NCI-H1417 treated with DMSO at 0.1 percent for 48 hours (cell line): Measurements from ENCODE around the gene DUSP5.

ENCODE experiments used
- DNase-seq: peaks from one replicate; lab custom pipeline; 2025; lab: John Stamatoyannopoulos, UW

The DUSP5 gene

DNA sequence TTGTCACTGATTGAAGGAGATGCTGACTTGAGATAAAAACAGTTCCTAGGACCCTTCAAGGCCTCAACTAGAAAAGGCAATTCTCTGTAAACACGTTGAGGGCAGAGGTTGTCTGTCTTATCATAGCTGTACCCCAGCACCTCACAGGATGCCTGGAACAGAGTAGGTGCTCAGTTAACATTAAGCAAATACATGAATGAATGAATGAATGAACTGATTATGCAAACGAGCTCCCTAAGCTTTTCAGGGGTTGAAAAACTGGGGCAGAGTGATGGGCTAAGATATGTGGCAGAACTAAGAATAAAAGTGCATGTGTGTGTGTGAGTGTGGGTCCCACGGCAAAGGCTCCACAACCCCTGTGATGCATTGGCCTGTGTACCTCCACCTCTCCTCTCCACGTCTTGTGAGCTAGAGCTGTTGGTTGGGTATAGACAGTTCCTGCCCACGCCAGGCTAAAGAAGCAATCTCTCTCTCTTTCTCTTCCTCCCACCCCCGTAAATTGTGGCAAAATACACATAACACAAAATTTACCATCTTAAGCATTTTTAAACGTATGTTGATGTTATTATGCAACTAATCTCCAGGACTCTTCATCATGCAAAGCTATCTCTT is 48.9 kb downstream of the DUSP5 start:
- DNase-seq = no peak

GRCh38 chr10:110547139-110547761 is 49.5 kb downstream of the DUSP5 start:
- DNase-seq = no peak

- DNase-seq = no peak
These were observed 50.3 kb downstream of the DUSP5 start for GRCh38 chr10:110548002-110548401.

DNA sequence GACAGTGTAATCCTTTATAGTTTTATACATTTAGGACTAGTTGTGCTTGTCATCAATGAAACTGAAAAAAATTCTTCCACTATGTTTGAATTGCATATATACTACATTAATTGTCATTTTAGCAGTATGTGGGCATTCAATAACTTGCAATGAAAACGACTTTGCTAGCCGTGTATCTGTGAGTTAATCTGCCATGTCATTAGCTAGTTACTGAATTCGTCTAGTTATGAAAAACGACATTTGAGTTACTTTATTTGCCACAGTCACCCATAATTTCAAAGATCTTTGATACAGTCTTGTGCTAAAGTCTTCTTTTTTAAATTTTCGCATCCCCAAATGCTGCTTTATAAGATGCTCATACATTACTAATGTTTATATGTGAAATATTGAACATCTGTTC is 51.5 kb downstream of the DUSP5 start:
- no peak for DNase-seq

DNA sequence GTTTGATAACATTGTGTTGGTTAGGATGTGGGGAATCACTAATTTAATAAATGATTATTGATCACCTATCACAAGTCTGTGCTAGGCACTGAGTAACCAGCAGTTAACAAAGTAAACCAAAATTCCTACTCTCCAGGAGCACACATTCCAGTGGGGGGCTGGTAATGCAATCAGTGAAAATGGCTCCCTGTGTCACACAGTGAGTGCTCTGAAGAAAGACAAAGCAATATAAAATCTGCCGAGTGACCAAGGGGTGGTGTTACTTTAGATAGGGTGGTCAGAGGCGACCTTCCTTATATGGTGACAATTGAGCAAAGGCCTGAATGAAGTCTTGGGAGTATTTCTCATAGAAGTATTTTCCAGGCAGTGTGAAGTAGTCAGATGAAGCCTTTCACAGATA is 56.2 kb downstream of the DUSP5 start:
- DNase-seq = no peak

DNA sequence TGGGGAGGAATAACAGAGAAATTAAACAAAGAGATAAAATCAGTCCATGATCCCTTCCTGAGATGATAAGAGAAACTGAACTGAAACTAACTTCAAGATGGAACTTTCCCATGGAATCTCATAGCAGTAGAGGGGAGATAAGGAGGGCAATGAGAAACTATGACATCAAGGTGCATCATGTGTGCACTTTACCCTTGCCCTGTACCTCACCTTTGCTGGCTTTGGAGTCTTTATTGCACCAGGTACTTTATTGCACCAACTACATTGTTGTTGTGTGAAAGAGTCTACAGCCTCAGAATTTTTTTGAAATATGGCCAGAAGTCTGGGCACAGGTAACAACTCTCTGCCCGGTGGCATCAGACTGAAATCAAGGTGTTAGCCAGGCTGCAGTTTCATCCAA is 58.6 kb downstream of the DUSP5 start:
- DNase-seq = no peak

DNA sequence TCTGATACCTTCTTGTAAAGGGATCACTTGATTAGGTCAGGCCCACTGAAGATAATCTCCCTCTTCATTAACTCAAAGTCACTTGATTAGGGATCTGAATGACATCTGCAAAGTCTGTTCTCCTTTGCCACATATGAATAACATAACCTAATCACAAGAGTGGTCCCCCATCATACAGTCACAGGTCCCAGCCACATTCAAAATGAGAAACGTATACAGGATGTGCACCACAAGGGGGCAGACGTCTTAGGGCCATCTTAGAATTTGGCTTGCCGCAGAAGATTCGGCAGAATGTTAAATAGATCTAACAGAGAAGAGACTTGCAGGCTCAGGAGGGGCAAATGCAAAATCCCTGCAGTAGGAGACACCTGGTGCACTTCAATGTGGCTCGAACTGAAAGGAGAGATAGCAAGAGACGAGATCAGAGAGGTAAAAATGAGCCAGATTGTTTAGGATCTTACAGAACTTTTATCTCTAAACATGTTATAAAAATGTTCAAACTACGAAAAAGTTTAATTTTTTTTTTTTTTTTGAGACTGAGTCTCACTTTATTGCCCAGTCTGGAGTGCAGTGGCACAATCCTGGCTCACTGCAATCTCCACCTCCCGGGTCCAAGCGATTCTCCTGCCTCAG is 59.4 kb downstream of the DUSP5 start:
- no peak for DNase-seq

GRCh38 chr10:110558041-110558440 is 60.3 kb downstream of the DUSP5 start:
- no peak for DNase-seq

DNA sequence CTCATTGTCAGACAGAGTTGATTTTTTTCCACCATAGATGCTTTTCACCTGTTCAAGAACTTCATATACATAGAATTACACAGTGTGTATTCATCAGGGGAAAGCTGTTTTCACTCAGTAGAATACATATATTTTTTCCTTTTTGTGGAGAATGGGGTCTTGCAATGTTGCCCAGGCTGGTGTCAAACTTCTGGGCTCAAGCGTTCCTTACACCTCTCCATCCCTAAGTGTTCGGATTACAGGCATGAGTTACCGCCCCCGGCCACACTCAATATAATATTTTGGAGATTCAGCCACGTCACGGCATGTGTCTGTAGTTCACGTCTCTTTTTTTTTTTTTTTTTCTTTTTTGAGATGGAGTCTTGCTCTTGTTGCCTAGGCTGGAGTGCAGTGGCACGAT is 62.3 kb downstream of the DUSP5 start:
- no peak for DNase-seq
